GM21515 (cell line): Measurements from ENCODE around the gene PDP2.

Experiments
- ATAC-seq: cut with Tn5 transposase; IDR thresholded peaks from one replicate; pipeline ENCODE4 v1.9.1; 2021; ENCODE audit not compliant: unreplicated experiment

PDP2 gene

DNA sequence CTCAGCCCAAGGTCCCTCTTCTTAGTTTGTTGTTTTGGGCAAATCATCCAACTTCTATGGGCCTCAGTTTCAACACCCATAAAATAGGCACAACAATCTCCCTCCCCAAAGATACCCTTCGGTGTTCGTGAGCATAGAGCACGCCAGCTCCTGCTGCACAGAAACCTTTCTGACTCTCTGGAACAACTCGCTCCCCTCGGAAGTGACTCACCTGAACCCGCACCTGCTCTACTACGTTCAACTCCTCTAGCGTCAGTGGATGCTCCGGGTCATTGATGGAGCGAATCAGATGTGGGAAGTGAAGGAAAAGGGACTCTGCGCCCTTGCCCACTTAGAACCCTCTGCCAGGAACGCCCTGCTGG lies 53.4 kb downstream of the PDP2 start:
- no peak for ATAC-seq

- ATAC-seq = peak; percentile 59
These were observed 54.0 kb downstream of the PDP2 start, which contains the start of gene CIAO2B for GRCh38 chr16:66934138-66934838. TSS of gene CIAO2B (minus strand) at chr16:66934402. CDS start at chr16:66934364, 38 bp downstream.

- peak; percentile 4 for ATAC-seq
These were observed 54.6 kb downstream of the PDP2 start for GRCh38 chr16:66934839-66935313.

- ATAC-seq = no peak
These were observed 55.1 kb downstream of the PDP2 start, which contains the start of gene CES2 for GRCh38 chr16:66935314-66936011. TSS of gene CES2 (plus strand) at chr16:66935516. CDS start at chr16:66935636, 120 bp downstream.

GRCh38 chr16:66936462-66936861 lies 56.1 kb downstream of the PDP2 start:
- no peak for ATAC-seq

GRCh38 chr16:66936889-66937554 lies 56.7 kb downstream of the PDP2 start:
- no peak for ATAC-seq

DNA sequence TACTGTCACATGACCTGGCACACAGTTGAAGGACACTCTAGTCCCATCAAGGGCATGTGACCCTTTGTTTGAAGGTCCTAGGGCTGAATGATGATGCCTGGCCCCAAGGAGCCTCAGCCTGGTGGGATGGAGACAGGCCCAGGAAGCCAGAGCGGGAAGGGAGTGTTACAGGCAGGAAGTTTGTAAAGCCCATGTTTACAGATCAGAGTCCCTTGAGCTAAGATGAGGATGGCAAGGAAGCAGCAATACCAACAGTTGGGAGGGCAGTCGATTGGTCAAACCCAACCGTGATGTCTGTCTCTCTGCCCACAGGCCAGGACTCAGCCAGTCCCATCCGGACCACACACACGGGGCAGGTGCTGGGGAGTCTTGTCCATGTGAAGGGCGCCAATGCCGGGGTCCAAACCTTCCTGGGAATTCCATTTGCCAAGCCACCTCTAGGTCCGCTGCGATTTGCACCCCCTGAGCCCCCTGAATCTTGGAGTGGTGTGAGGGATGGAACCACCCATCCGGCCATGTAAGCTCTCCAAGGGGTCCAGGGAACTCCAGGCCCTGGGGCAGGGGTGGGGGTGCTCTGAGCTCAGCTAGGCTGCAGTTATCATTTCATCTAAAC lies 57.5 kb downstream of the PDP2 start:
- ATAC-seq = no peak

DNA sequence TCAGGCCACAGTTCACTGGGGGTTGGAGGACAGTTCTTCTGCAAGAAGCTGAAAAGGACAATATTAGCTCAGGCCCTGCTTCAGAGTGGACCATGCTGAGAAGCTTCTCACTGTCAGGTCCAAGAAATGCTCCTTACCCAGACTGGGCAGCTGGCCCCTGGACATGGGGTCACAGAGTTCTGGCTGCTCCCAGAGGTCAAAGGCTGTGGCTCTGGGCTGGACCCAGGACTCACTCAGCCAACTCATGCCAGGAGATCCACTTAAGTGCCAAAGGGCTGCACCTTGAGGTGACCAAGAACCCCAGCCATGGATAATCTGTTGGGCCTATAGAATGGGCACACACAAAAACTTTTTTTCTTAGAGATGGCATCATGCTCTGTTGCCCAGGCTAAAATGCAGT lies 59.1 kb downstream of the PDP2 start:
- no peak for ATAC-seq

GRCh38 chr16:66940236-66940635 lies 59.9 kb downstream of the PDP2 start:
- ATAC-seq = no peak
